SW480 (cell line): ENCODE measurements around the gene IL15RA.
"Not testable (repeated sequence)": the region's sequence is repeated elsewhere in the genome, so short reads cannot be mapped to it uniquely, and the experiment has no call there.

Experiments
- DNase-seq: peaks from one replicate; pipeline ENCODE4 v3.0.0-alpha.2; 2016; ENCODE audit warnings: low spot score

The IL15RA gene

GRCh38 chr10:5949009-5949759 lies 28.2 kb downstream of the IL15RA start:
- DNase-seq: peak; percentile 46

GRCh38 chr10:5948208-5948585 lies 29.1 kb downstream of the IL15RA start:
- DNase-seq: no peak

GRCh38 chr10:5947471-5948207 lies 29.7 kb downstream of the IL15RA start:
- no peak for DNase-seq

DNA sequence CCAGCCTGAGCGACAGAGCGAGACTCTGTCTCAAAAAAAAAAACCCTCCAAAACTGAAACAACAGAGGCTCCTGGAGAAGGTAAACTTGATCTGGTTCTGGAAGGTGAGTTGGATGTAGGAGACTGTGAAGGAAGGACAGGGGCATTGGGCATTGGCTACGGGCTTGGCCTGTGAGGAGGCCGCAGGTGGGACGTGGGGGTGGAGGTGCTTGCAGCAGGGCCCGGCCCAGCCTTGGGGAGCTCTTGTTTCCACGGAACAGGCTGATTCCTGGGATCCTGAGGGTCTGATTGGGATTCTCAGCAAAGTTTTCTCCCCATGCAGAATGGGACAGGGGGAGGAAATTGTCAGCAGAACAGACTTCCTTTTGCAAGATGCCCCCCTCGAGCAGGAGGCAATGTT lies 30.6 kb downstream of the IL15RA start:
- DNase-seq: no peak

GRCh38 chr10:5946419-5946775 lies 30.9 kb downstream of the IL15RA start:
- not testable (repeated sequence) for DNase-seq

DNA sequence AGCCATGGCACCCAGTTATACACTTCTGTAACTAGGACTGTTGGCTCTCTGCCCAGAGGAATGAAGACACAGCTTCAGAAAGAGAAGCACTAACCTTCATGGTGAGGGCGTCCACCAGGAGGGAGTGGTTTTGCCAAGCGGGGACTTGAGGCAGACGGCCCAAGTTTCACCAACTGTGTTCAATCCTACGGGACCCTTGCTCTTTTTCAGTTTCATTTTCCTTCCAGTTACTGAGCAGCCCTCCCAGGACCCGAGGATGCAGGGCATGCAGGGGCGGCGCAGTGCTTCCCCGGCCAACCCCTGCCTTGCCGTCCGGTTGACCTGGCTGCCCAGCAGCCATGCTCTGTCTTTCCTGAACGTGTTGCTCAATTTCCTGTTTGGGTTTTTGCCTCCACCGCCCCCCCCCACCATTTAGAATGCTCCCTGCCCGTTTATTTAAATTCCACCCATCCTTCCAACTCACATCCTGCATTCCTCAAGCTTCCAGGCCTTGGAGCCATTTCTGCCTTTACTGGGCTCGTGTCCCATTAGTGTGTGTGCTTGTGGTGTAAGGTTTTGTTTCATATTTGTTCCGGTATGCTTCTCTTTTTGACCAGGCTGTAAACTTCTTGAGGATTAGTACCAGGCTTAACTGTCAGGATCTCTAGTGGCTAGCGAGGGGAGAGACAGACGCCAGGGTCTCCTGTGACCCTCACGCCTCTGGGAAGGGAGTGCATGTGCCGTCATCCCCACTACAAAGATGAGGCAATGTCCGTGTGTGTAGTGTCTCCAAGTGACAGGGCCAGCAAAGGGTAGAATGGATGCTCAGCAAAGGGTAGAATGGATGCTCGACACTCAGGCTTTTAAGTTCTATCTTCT lies 31.6 kb downstream of the IL15RA start:
- no peak for DNase-seq

GRCh38 chr10:5945190-5945509 lies 32.2 kb downstream of the IL15RA start:
- no peak for DNase-seq

DNA sequence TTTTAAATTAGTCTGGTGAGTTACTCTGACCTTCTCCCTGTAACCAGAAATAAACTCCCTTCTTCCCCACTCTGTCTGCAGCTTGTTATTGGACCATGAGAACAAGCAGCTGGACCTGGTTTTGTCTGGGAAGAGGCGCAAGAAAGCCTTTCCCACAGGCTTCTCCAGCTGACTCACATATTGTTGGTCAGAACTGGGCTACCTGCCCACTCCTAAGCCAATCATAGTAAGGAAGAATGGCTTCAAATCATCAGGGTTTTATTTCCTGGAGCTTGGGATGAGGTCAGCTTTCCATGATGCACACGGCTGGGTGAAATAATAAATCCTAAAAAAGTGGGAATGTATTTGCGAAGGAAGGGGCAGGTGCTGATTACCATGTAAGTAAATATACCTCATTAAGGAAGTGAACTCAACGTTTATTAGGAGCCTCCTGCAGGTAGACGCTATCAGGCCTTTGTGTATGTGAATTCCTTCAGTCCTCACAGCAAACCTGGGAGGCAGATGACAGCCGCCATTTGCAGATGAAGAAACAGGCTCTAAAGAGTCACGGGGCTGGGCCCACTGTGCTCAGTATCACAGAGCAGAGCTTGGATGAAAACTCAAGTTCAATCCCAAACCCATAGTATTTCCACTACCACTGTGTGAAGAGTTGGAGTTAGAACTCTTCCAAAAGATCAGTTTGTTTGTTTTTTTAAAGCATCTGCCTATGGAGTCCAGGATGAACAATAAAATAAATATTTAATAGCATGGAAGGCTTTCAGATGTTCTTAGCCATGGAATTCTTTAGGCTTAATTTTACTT lies 32.8 kb downstream of the IL15RA start:
- DNase-seq: peak; percentile 52

DNA sequence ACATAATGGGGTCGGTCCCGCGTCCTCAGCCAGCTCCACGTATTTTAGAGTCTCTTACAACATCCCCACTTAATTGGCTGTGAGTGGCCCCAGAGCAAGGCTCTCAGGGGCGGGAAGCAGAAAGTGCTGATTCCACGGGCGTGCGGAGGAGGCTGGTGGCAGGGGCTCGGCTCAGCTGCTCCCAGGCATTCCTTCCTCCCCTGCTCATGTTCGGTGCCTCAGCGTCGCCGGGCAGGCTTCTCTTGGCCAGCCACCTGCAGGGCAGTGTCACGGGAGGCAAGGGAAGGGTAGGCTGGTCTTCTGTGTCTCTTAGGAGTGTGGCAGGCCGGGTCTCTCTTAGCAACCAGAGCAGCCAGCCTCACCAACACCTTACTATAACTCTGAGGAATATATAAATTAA lies 33.8 kb downstream of the IL15RA start:
- DNase-seq: no peak

GRCh38 chr10:5942474-5942873 lies 34.9 kb downstream of the IL15RA start:
- no peak for DNase-seq

- no peak for DNase-seq
Measured at GRCh38 chr10:5942001-5942400, 35.3 kb downstream of the IL15RA start.

DNA sequence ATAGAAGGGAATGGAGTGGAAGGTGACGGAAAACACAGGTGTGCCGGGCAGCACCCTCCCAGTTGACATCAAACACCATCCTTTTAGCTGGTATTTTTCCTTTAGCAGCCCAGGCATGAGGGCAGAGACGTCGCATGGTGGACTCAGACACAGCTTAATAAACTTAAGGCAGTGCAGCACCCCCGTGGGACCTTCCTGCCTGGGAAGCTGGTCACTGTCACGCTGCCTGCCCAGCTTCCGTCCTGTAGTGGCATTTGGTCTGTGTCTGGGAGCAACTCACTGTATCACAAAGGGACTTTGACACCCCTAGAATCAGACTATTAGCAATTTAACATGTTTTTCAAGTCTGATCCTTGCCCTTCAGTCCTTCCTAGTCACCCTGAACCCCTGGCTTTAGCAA lies 35.8 kb downstream of the IL15RA start:
- DNase-seq: no peak

DNA sequence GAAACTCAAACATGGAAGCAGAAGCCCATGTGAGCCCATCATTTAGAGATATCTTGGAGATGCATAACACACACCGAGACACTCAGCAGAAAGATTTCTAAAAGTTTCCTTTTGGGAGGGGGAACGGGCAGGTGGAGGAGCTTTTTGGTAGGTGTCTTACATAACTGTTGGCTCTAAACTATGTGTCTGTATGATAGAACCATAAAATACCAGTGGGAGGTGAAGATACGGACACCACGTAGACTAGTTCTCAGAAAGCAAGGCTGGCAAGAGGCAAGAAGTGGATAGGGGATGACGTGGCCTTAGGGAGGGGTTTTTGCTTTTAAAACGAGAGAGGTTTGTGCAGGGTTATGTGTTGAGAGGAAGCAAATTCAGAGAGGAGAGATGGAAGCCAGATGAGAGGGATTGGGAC lies 36.5 kb downstream of the IL15RA start:
- DNase-seq: no peak

GRCh38 chr10:5938291-5938690 lies 39.1 kb downstream of the IL15RA start:
- DNase-seq: no peak

DNA sequence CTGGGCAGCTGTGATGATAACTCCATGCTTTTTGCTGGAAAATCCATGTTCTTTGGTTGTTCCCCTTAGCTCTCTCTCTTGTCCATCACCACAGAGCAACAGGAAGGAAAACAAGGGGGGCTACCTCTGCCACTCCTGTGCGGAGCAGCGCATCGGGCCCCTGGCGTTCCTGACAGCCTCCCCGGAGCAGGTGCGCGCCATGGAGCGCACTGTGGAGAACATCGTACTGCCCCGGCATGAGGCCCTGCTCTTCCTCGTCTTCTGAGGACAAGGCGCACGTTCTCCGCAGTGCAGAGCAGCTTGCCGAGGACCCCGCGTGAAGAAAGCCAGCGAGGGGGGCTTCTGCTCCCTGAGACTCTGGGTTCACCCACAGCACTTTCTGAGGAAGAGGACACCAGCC lies 40.3 kb downstream of the IL15RA start:
- DNase-seq: no peak

DNA sequence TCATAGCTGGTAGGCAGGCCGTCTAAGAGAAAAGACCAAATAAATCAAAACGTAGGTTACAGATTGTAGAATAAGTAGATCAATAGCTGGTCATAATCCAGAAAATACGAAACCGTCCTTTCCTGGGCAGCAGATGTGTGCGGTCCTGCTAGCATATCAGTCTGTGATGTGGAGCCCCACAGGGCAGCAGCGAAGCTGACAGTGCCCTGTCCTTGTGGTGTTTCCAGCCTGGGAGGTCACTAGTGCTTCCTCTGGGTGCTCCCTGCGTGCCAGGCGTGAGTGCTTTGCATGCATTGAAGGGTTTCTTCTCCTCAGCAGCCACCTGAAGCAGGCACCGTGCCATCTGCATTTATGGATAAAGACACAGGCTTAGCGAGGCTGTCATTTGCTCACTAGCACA lies 41.7 kb downstream of the IL15RA start:
- DNase-seq: no peak

DNA sequence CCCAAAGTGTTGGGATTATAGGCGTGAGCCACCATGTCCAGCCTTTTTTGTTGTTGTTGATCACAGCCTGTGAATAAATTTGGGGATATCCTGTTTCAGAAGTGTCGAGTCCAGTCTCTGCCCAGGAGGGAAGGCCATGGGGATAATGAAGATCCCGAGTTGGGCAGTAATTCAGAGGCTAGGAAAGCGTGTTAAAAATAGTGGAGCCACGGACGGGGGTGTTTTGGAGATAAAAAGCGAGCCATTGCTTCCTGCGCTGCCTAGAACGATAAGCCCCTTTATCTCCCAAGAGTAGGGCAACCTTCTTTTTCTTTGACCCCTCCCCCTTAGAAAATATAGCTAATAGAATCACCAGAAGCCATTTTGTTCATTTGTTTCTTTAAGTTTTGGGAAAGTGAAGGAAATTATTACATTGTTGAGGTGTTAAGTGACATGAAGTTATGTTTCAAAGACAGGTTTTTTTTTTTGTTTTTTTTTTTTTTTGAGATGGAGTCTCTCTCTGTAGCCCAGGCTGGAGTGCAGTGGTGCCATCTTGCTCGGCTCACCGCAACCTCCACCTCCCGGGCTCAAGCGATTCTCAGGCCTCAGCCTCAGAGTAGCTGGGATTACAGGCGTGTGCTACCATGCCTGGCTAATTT lies 43.3 kb downstream of the IL15RA start:
- DNase-seq: no peak

GRCh38 chr10:5932345-5932744 lies 45.0 kb downstream of the IL15RA start:
- DNase-seq: no peak

DNA sequence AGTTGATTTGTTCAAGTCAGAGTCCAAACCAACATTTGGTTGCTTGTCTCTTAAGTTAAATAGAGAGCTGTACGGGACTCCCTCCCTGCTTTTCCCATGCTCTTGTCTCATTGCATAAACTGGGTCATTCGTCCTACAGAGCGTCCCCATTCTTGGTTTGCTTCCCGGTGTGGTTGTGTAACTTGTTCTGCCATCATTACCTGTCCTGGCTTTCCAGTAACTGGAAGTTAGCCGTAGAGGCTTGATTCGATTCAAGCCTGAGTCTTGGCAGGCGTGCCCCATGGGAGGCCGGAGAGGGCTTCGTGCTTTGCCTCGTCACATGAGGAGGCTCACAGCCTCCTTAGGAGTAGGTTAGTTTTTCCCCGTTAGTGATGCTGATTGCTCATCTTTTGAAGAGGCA lies 47.1 kb downstream of the IL15RA start:
- no peak for DNase-seq

- DNase-seq: no peak
Measured at GRCh38 chr10:5929442-5929841, 47.9 kb downstream of the IL15RA start.

GRCh38 chr10:5927306-5927705 lies 50.0 kb downstream of the IL15RA start:
- no peak for DNase-seq

GRCh38 chr10:5924889-5925288 lies 52.5 kb downstream of the IL15RA start:
- no peak for DNase-seq
